ENCODE measurements around the gene MDN1. TPM values are rescaled to one million over a fixed set of nuclear protein-coding genes. Genes with fewer than 3 reads are reported as not detected.
"Not testable (repeated sequence)": the region's sequence is repeated elsewhere in the genome, so short reads cannot be mapped to it uniquely, and the experiment has no call there.

Gene MDN1
- total RNA-seq (10 to 100 TPM; 60.7 to 62.5 TPM), polyA plus RNA-seq (10 to 100 TPM in 1 of 3 donors, 1 to 10 TPM in 2; 3.4 to 10.2 (median 5.0) TPM), total RNA-seq (290 to 768 (median 461) reads per million in 6 experiments)

GRCh38 chr6:89819336-89820130, at the start of gene MDN1:
MDN1 (minus strand) TSS chr6:89819794; CDS start chr6:89819607, 187 bp downstream.
- Mint-ChIP-seq H3K4me3 (peak within 1 kb of the TSS; percentile 90 to 98 (median 94)), H3K36me3 (no peaks in the 10 kb centered on the region), H3K27ac (peak within 1 kb of the TSS; percentile 94 to 99 (median 96)), H3K4me1 (peaks cover 16 to 44% (median 41%) of the 10 kb centered on the region in 4 donors), H3K27me3 (no peaks in the 10 kb centered on the region), H3K9me3 (no peaks in the 10 kb centered on the region)
- peak; percentile 93 for ATAC-seq
- POLR2A ChIA-PET, result interaction anchor here (0.7 to 2.4 kb wide), 10 partner anchors 9 to 659 kb away, joined by 3 to 79 read pairs (median 4); partner anchors contain the start of genes CASP8AP2 and LYRM2
- peak; percentile 73 to 91 (median 87) for DNase-seq

DNA sequence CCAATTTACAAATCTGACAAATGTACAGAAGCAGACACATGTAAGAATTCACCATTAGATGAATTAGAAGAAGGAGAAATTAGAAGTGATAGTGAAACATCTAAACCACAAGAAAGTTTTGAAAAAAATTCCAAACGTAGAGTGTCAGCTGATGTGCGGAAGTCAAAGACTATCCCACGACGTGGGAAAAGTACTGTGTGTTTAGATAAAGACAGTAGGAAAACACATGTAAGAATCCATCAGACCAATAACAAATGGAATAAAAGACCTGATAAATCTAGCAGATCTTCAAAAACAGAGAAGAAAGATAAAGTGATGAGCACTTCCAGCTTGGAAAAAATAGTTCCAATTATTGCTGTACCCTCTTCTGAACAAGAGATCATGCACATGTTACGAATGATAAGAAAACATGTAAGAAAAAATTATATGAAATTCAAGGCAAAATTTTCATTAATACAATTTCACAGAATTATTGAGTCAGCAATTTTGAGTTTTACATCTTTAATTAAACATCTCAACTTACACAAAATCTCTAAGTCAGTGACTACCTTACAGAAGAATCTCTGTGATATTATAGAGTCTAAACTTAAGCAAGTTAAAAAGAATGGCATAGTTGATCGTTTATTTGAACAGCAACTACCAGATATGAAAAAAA, 46.6 kb upstream of the MDN1 start:
- peaks cover 0 to 10% (median 6%) of the 10 kb centered on the region in 4 donors for H3K4me1 Mint-ChIP-seq
- POLR2A ChIA-PET, result no interaction called here
- no peak for ATAC-seq
- H3K27ac Mint-ChIP-seq, result no peak overlapping the region
- H3K4me3 Mint-ChIP-seq, result no peak overlapping the region
- H3K36me3 Mint-ChIP-seq, result peaks cover 11 to 79% (median 65%) of the 10 kb centered on the region in 3 donors
- no peak for DNase-seq
- no peaks in the 10 kb centered on the region for H3K27me3 Mint-ChIP-seq
- peaks cover 0 to 9% (median 0%) of the 10 kb centered on the region in 9 donors for H3K9me3 Mint-ChIP-seq

GRCh38 chr6:89862698-89863097, 43.1 kb upstream of the MDN1 start:
- H3K4me1 Mint-ChIP-seq, result peaks cover 0 to 15% (median 9%) of the 10 kb centered on the region in 4 donors

DNA sequence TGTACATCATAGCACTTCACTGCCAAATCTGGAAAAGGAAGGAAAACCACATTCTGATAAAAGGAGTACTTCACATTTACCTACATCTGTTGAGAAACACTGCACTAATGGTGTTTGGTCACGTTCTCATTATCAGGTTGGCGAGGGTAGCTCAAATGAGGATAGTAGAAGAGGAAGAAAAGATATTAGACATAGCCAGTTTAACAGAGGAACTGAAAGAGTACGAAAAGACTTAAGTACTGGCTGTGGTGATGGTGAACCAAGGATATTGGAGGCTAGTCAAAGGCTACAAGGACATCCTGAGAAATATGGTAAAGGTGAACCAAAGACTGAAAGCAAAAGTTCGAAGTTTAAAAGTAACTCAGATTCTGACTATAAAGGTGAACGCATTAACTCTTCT, 42.7 kb upstream of the MDN1 start:
- H3K36me3 Mint-ChIP-seq, result peaks cover 20 to 85% (median 66%) of the 10 kb centered on the region in 3 donors
- DNase-seq (no peak), ATAC-seq (no peak)
- no peak overlapping the region for H3K4me3 Mint-ChIP-seq
- H3K4me1 Mint-ChIP-seq, result peaks cover 0 to 15% (median 9%) of the 10 kb centered on the region in 4 donors
- H3K27me3 Mint-ChIP-seq, result no peaks in the 10 kb centered on the region
- peaks cover 0 to 9% (median 0%) of the 10 kb centered on the region in 9 donors for H3K9me3 Mint-ChIP-seq
- POLR2A ChIA-PET, result no interaction called here
- H3K27ac Mint-ChIP-seq, result peak overlapping the region in 2 of 10 donors; percentile 2 to 56

More at GRCh38 chr6:89862698-89863097, 43.1 kb upstream of the MDN1 start:
- Mint-ChIP-seq H3K4me3 (no peak overlapping the region), H3K36me3 (peaks cover 20 to 85% (median 70%) of the 10 kb centered on the region in 3 donors), H3K9me3 (peaks cover 0 to 9% (median 0%) of the 10 kb centered on the region in 9 donors), H3K27ac (peak overlapping the region in 4 of 10 donors; percentile 2 to 64 (median 59)), H3K27me3 (no peaks in the 10 kb centered on the region)
- ATAC-seq (no peak), DNase-seq (no peak)
- POLR2A ChIA-PET, result no interaction called here

GRCh38 chr6:89859744-89860143, 40.1 kb upstream of the MDN1 start:
- DNase-seq, result no peak
- H3K36me3 Mint-ChIP-seq, result peaks cover 25 to 88% (median 61%) of the 10 kb centered on the region in 3 donors

DNA sequence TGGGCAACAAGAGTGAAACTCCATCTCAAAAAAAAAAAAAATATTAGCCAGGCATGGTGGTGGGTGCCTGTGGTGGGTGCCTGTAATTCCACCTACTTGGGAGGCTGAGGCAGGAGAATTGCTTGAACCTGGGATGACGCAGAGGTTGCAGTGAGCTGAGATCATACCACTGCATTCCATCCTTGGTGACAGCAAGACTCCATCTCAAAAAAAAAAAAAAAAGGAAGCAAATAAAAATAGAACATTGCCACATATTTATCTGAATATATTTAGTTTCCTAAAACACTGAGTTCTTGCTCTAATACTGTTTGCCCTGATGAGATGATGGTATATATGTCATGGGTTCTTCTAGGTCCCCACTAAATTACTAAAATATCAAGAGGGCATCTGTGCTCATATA, 38.4 kb upstream of the MDN1 start:
- Mint-ChIP-seq H3K27ac (no peak overlapping the region), H3K4me3 (no peak overlapping the region), H3K9me3 (peaks cover 0 to 9% (median 0%) of the 10 kb centered on the region in 9 donors), H3K4me1 (peaks cover 0 to 15% (median 10%) of the 10 kb centered on the region in 4 donors), H3K27me3 (no peaks in the 10 kb centered on the region), H3K36me3 (peaks cover 29 to 90% (median 62%) of the 10 kb centered on the region in 3 donors)
- DNase-seq, result no peak
- ATAC-seq, result no peak
- POLR2A ChIA-PET, result no interaction called here

More at GRCh38 chr6:89859744-89860143, 40.1 kb upstream of the MDN1 start:
- Mint-ChIP-seq H3K27me3 (no peaks in the 10 kb centered on the region), H3K4me3 (no peak overlapping the region), H3K27ac (peak overlapping the region in 5 of 10 donors; percentile 20 to 74 (median 61)), H3K4me1 (peaks cover 0 to 15% (median 9%) of the 10 kb centered on the region in 4 donors), H3K9me3 (peaks cover 0 to 9% (median 0%) of the 10 kb centered on the region in 9 donors)
- POLR2A ChIA-PET, result no interaction called here
- ATAC-seq, result no peak

DNA sequence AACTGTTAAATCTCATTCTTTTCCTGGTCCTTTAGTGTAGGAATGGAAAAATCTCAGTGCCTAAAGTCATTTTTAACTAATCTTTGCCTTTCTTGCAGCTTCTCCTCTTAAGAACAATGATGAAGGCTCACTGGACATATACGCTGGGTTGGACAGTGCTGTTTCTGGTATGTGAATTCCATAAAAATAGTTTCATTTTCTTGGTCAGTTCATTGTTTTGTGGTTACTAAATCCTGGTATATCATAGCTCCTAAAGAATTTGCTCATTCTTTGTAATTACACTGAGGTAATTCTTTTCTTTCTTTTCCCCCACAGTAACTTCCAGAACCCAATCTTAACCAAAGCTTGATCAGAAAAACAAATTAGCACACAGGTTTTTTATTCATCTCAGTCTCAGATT, 33.5 kb upstream of the MDN1 start:
- DNase-seq, result no peak
- Mint-ChIP-seq H3K27me3 (no peaks in the 10 kb centered on the region), H3K4me1 (peaks cover 0 to 14% (median 4%) of the 10 kb centered on the region in 4 donors), H3K4me3 (no peak overlapping the region), H3K36me3 (peaks cover 9 to 96% (median 42%) of the 10 kb centered on the region in 3 donors), H3K9me3 (no peaks in the 10 kb centered on the region), H3K27ac (no peak overlapping the region)
- no peak for ATAC-seq
- POLR2A ChIA-PET, result interaction anchor here (0.6 kb wide), 1 partner anchor 39 kb away, joined by 6 read pairs; no protein-coding TSS in a partner anchor

DNA sequence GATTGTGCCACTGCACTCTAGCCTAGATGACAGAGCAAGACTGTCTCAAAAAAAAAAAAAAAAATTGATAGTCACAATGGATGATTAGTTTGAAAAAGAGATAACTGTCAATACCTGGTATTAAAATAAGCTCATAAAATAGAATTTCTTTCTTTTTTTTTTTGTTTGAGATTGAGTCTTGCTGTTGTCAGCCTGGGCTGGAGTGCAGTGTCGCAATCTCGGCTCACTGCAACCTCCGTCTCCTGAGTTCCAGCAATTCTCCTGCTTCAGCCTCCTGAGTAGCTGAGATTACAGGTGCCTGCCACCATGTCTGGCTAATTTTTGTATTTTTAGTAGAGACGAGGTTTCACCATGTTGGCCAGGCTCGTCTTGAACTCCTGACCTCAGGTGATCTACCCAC, 27.9 kb upstream of the MDN1 start:
- not testable (repeated sequence) for H3K27ac Mint-ChIP-seq, H3K4me3 Mint-ChIP-seq, H3K9me3 Mint-ChIP-seq, DNase-seq, ATAC-seq, H3K27me3 Mint-ChIP-seq
- H3K4me1 Mint-ChIP-seq, result peaks cover 11 to 31% (median 16%) of the 10 kb centered on the region in 4 donors
- peaks cover 0 to 59% (median 16%) of the 10 kb centered on the region in 3 donors for H3K36me3 Mint-ChIP-seq
- POLR2A ChIA-PET, result interaction anchor here (0.5 kb wide), 1 partner anchor 57 kb away, joined by 3 read pairs; no protein-coding TSS in a partner anchor

GRCh38 chr6:89843070-89843469, 23.5 kb upstream of the MDN1 start:
- POLR2A ChIA-PET, result interaction anchor here (0.8 to 1.5 kb wide), 2 partner anchors 14 to 19 kb away, joined by 3 to 4 read pairs; partner anchors contain the start of gene CASP8AP2
- Mint-ChIP-seq H3K9me3 (no peaks in the 10 kb centered on the region), H3K27ac (peak overlapping the region in 7 of 10 donors; percentile 3 to 76 (median 11)), H3K27me3 (no peaks in the 10 kb centered on the region), H3K4me1 (peaks cover 20 to 37% (median 35%) of the 10 kb centered on the region in 4 donors), H3K36me3 (peaks cover 0 to 34% (median 8%) of the 10 kb centered on the region in 3 donors), H3K4me3 (peak overlapping the region in 3 of 10 donors; percentile 1 to 19 (median 4))
- DNase-seq (no peak), ATAC-seq (no peak)

DNA sequence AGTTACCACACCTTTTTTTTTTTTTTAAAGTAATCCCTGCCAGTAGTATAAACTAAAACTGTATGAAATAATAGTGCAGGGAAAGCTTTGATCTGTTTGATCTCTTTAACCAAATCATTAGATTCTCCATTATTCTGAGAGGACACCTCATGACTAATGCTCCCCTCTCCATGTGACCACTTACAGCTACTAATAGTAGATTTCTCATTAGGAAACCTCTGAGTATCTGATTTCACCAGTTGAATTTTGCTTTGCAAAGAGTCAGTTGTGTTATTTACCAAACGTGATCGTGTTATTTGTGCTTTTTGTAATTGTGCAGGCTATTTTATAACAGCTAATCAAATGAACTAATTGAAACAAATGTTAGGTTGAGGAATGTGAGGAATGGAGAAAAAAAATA, 22.6 kb upstream of the MDN1 start:
- Mint-ChIP-seq H3K4me3 (no peak overlapping the region), H3K9me3 (no peaks in the 10 kb centered on the region), H3K27me3 (no peaks in the 10 kb centered on the region), H3K36me3 (peaks cover 0 to 35% (median 12%) of the 10 kb centered on the region in 3 donors), H3K27ac (peak overlapping the region in 6 of 10 donors; percentile 3 to 64 (median 26)), H3K4me1 (peaks cover 20 to 45% (median 36%) of the 10 kb centered on the region in 4 donors)
- DNase-seq (no peak), ATAC-seq (no peak)
- POLR2A ChIA-PET, result interaction anchor here (1.5 kb wide), 1 partner anchor 13 kb away, joined by 4 read pairs; the partner anchor contains the start of gene CASP8AP2

GRCh38 chr6:89840538-89840937, 20.9 kb upstream of the MDN1 start:
- DNase-seq (no peak), ATAC-seq (no peak)
- POLR2A ChIA-PET, result interaction anchor here (1.9 kb wide), 1 partner anchor 11 kb away, joined by 10 read pairs; the partner anchor contains the start of gene CASP8AP2
- Mint-ChIP-seq H3K9me3 (no peaks in the 10 kb centered on the region), H3K4me1 (peaks cover 29 to 60% (median 51%) of the 10 kb centered on the region in 4 donors), H3K27ac (peak overlapping the region in 6 of 10 donors; percentile 2 to 74 (median 60)), H3K36me3 (peaks cover 0 to 38% (median 8%) of the 10 kb centered on the region in 3 donors), H3K27me3 (no peaks in the 10 kb centered on the region), H3K4me3 (peak overlapping the region in 2 of 10 donors; percentile 11 to 40)

- H3K36me3 Mint-ChIP-seq, result peaks cover 0 to 53% (median 20%) of the 10 kb centered on the region in 3 donors
Observed at GRCh38 chr6:89836639-89837222, 17.1 kb upstream of the MDN1 start.

More at GRCh38 chr6:89836639-89837222, 17.1 kb upstream of the MDN1 start:
- H3K9me3 Mint-ChIP-seq, result no peaks in the 10 kb centered on the region
- POLR2A ChIA-PET, result interaction anchor here (0.6 to 1.9 kb wide), 5 partner anchors 11 to 199 kb away, joined by 3 to 4 read pairs (median 3); no protein-coding TSS in a partner anchor
- peak overlapping the region in 7 of 10 donors; percentile 1 to 63 (median 33) for H3K4me3 Mint-ChIP-seq
- peaks cover 24 to 63% (median 54%) of the 10 kb centered on the region in 4 donors for H3K4me1 Mint-ChIP-seq
- ATAC-seq (no peak), DNase-seq (no peak)
- peak overlapping the region in 8 of 10 donors; percentile 70 to 88 (median 77) for H3K27ac Mint-ChIP-seq
- H3K27me3 Mint-ChIP-seq, result no peaks in the 10 kb centered on the region
